HG03439 (cell line): Measurements from ENCODE around the gene KMT2D.
"Not testable (repeated sequence)": the region's sequence is repeated elsewhere in the genome, so short reads cannot be mapped to it uniquely, and the experiment has no call there.

Experiments used
- ATAC-seq: cut with Tn5 transposase; IDR thresholded peaks from one replicate; pipeline ENCODE4 v1.9.1; 2021; ENCODE audit warnings: mild to moderate bottlenecking, moderate library complexity; ENCODE audit not compliant: unreplicated experiment

Gene KMT2D

GRCh38 chr12:49089821-49090773 is 29.5 kb upstream of the KMT2D start:
- ATAC-seq: no peak

GRCh38 chr12:49088932-49089330 is 28.3 kb upstream of the KMT2D start:
- ATAC-seq: no peak

GRCh38 chr12:49088150-49088931 is 27.7 kb upstream of the KMT2D start:
- peak; percentile 93 for ATAC-seq

- no peak for ATAC-seq
These were observed 25.5 kb upstream of the KMT2D start for GRCh38 chr12:49086116-49086515.

- no peak for ATAC-seq
These were observed 23.8 kb upstream of the KMT2D start for GRCh38 chr12:49084438-49084837.

- ATAC-seq: no peak
These were observed 19.2 kb upstream of the KMT2D start for GRCh38 chr12:49079793-49080192.

- no peak for ATAC-seq
These were observed 10.4 kb upstream of the KMT2D start for GRCh38 chr12:49070971-49071370.

- ATAC-seq: peak; percentile 97
These were observed 9.1 kb upstream of the KMT2D start, which contains the start of gene RHEBL1 for GRCh38 chr12:49069507-49070346. TSS of gene RHEBL1 (minus strand) at chr12:49069979. CDS start at chr12:49069785, 194 bp downstream.

- ATAC-seq: no peak
These were observed 8.4 kb upstream of the KMT2D start for GRCh38 chr12:49068879-49069506.

- no peak for ATAC-seq
These were observed 5.5 kb upstream of the KMT2D start for GRCh38 chr12:49066120-49066519.

GRCh38 chr12:49064767-49065152 is 4.2 kb upstream of the KMT2D start:
- no peak for ATAC-seq

GRCh38 chr12:49061916-49062315 is 1.3 kb upstream of the KMT2D start:
- ATAC-seq: not testable (repeated sequence)

- ATAC-seq: no peak
These were observed 610 bp upstream of the KMT2D start for GRCh38 chr12:49061157-49061650.

GRCh38 chr12:49059299-49060171 is 1.1 kb downstream of the KMT2D start:
- peak; percentile 26 for ATAC-seq

GRCh38 chr12:49059045-49059298 is 1.6 kb downstream of the KMT2D start:
- no peak for ATAC-seq

- ATAC-seq: no peak
These were observed 2.1 kb downstream of the KMT2D start for GRCh38 chr12:49058366-49059044.

GRCh38 chr12:49057888-49058287 is 2.7 kb downstream of the KMT2D start:
- no peak for ATAC-seq

- no peak for ATAC-seq
These were observed 4.4 kb downstream of the KMT2D start for GRCh38 chr12:49055978-49056754.
